Tibial nerve (tissue), 4 donors: Measurements from ENCODE around the gene SLC44A3. TPM values are rescaled to one million over a fixed set of nuclear protein-coding genes. Genes with fewer than 3 reads are reported as not detected.

Experiments
- DNase-seq, 2 donors: peaks; one replicate each; pipeline ENCODE4 v3.0.0-alpha.2; 2019; ENCODE audit warnings: low spot score in 2 of 2
- H3K27ac ChIP-seq, 4 donors: fragments of 200-600 bp; sonication (generic) in 3 of 4; one replicate each; pipeline ENCODE4 v1.5.1; 2017 to 2019; ENCODE audit warnings: mild to moderate bottlenecking in 1 of 4
- H3K27me3 ChIP-seq, 2 donors: fragments of 200-600 bp; sonication (generic) in 1 of 2; one replicate each; pipeline versions ENCODE4 v1.5.1 to v1.6.0; 2017 to 2019
- H3K36me3 ChIP-seq, 3 donors: fragments of 200-600 bp; sonication (generic); one replicate each; pipeline ENCODE4 v1.5.1; 2018 to 2019
- H3K4me1 ChIP-seq, 4 donors: fragments of 200-600 bp; sonication (generic) in 3 of 4; one replicate each; pipeline ENCODE4 v1.5.1; 2017 to 2019
- H3K4me3 ChIP-seq, 4 donors: fragments of 200-600 bp; sonication (generic) in 3 of 4; one replicate each; pipeline ENCODE4 v1.5.1; 2017 to 2019; ENCODE audit warnings: mild to moderate bottlenecking in 1 of 4, moderate library complexity in 1 of 4
- H3K9me3 ChIP-seq, 4 donors: fragments of 200-600 bp; sonication (generic) in 3 of 4; one replicate each; pipeline ENCODE4 v1.5.1; 2017 to 2019
- CTCF ChIP-seq, 5 experiments: fragments of 200-600 bp in 3 of 5; fragments of 450-650 bp in 2 of 5; sonication (generic) in 3 of 5; IDR thresholded peaks; one replicate each; pipeline ENCODE4 v1.5.1; 2016 to 2019; ENCODE audit warnings: antibody characterized with exemption in 5 of 5, mild to moderate bottlenecking in 3 of 5, moderate library complexity in 2 of 5
- EP300 ChIP-seq, 2 donors: sonication (generic); formaldehyde crosslinking; IDR thresholded peaks; one replicate each; pipeline ENCODE4 v1.6.1; 2017; ENCODE audit warnings: antibody characterized with exemption in 2 of 2, mild to moderate bottlenecking in 1 of 2
- POLR2A ChIP-seq, 2 donors: fragments of 450-650 bp; IDR thresholded peaks; one replicate each; pipeline ENCODE4 v1.6.1; 2017; ENCODE audit warnings: antibody characterized with exemption in 2 of 2, mild to moderate bottlenecking in 2 of 2, moderate library complexity in 2 of 2
- WGBS, 2 donors: methylation state at CpG; one replicate each; pipeline ENCODE4 v1.1.5; 2018; 5-methylcytosine and 5-hydroxymethylcytosine counted together
- total RNA-seq, 4 donors: library from RNA; depleted of rRNA; stranded (reverse); fragments of >200 nt; gene quantifications; one replicate each; pipeline ENCODE4 v1.1.0, GENCODE V29; 2016

The SLC44A3 gene
- total RNA-seq, 4 donors from 2014 or later: 1.6 to 8.1 (median 5.3) TPM

DNA sequence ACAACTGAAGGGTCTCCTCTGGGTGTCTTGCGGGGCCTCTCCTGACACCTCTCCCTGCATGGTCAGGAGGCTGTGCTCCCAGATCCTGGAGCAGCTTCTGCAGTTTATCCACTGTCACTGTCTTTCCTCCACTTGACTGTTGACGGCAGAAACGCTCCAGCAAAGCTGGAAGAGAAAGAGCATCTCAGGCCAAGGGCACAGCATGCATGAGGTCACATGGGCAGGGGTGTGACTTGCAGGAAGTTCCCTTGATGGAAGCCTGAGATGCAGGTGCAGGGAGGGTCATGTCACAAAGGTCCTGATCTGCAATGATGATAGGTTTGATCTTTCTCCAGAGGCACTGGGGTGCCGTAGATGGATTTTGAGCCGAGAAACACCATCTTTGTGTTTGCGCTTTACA lies 23.3 kb downstream of the SLC44A3 start:
- no peak for DNase-seq
- no peaks in the 10 kb centered on the region for H3K9me3 ChIP-seq
- WGBS, 2 donors: 82% methylated on average over 6 of the region's 6 CpGs
- no peaks in the 10 kb centered on the region for H3K4me1 ChIP-seq
- no peak for TF ChIP-seq EP300 (IDR thresholded peaks at IDR 0.05)
- no peak for TF ChIP-seq POLR2A (IDR thresholded peaks at IDR 0.05)
- no peak for TF ChIP-seq CTCF (IDR thresholded peaks at IDR 0.05)
- peaks cover 0 to 19% (median 0%) of the 10 kb centered on the region in 3 donors for H3K36me3 ChIP-seq
- H3K27me3 ChIP-seq: no peaks in the 10 kb centered on the region
- no peak overlapping the region for H3K27ac ChIP-seq
- no peak overlapping the region for H3K4me3 ChIP-seq

- WGBS, 2 donors: 67% methylated on average over 4 of the region's 4 CpGs
- no peaks in the 10 kb centered on the region for H3K4me1 ChIP-seq
These were observed 23.7 kb downstream of the SLC44A3 start for GRCh38 chr1:94843846-94844245.

DNA sequence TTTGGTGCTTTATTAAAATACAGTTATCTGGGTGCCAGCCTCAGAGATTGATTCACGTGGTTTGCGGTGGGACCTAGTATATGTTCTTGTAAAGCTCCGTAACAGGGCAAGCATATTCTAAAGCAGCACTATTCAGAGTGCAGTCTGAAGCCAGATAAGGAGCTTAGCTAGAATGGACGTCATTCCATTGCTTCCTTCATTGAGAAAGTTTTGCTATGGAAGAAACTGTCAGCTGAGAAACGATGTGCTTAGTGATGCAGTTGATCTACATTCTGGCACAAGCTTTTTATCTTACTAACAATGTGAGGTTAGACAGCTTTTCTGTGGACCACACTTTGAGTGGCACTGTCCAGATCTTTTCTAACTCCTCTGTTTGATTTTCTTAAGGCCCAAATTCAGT lies 26.2 kb downstream of the SLC44A3 start:
- no peak for DNase-seq
- H3K36me3 ChIP-seq: peaks cover 0 to 9% (median 0%) of the 10 kb centered on the region in 3 donors
- H3K4me1 ChIP-seq: no peaks in the 10 kb centered on the region
- H3K27me3 ChIP-seq: no peaks in the 10 kb centered on the region
- no peak for TF ChIP-seq EP300 (IDR thresholded peaks at IDR 0.05)
- no peak overlapping the region for H3K27ac ChIP-seq
- WGBS, 2 donors: 87 to 93% methylated on average over 5 of the region's 5 CpGs
- no peak overlapping the region for H3K4me3 ChIP-seq
- H3K9me3 ChIP-seq: no peaks in the 10 kb centered on the region

More at GRCh38 chr1:94843846-94844245, 23.7 kb downstream of the SLC44A3 start:
- Histone ChIP-seq H3K4me3 (no peak overlapping the region), H3K9me3 (no peaks in the 10 kb centered on the region), H3K27me3 (no peaks in the 10 kb centered on the region), H3K36me3 (peaks cover 0 to 19% (median 0%) of the 10 kb centered on the region in 3 donors), H3K27ac (no peak overlapping the region)
- no peak for DNase-seq
- no peak for TF ChIP-seq CTCF (IDR thresholded peaks at IDR 0.05)
- TF ChIP-seq POLR2A (IDR thresholded peaks at IDR 0.05): no peak
- TF ChIP-seq EP300 (IDR thresholded peaks at IDR 0.05): no peak

- peaks cover 0 to 3% (median 0%) of the 10 kb centered on the region in 3 donors for H3K36me3 ChIP-seq
- H3K27ac ChIP-seq: no peak overlapping the region
- no peak for DNase-seq
- 64 to 77% methylated on average over 1 of the region's 1 CpG for WGBS, 2 donors
- no peak for TF ChIP-seq CTCF (IDR thresholded peaks at IDR 0.05)
- TF ChIP-seq EP300 (IDR thresholded peaks at IDR 0.05): no peak
- no peak for TF ChIP-seq POLR2A (IDR thresholded peaks at IDR 0.05)
- H3K9me3 ChIP-seq: no peaks in the 10 kb centered on the region
- no peaks in the 10 kb centered on the region for H3K27me3 ChIP-seq
- H3K4me3 ChIP-seq: no peak overlapping the region
- H3K4me1 ChIP-seq: peaks cover 0 to 14% (median 3%) of the 10 kb centered on the region in 4 donors
These were observed 31.4 kb downstream of the SLC44A3 start for GRCh38 chr1:94851571-94851970.

DNA sequence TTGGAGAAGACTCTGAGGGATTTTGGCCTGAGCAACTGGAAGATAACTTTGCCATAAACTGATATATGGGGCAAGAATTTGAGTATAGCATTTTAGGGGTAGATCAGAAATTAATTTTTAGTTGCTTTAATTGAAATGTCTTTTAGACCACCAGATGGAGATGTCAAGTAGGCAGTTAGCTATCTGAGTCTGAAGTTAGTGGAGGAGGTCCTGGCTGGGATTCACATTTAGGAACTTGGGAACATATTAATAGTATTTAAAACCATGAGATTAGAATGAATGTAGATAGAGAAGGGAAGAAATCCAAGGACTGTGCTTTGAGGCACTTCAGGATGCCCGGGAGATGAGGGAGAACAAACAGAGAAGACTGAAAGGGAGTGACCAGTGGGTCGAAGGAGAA lies 32.6 kb downstream of the SLC44A3 start:
- H3K36me3 ChIP-seq: no peaks in the 10 kb centered on the region
- H3K9me3 ChIP-seq: no peaks in the 10 kb centered on the region
- H3K4me1 ChIP-seq: peaks cover 0 to 14% (median 3%) of the 10 kb centered on the region in 4 donors
- no peak for DNase-seq
- peak overlapping the region in 1 of 4 donors; percentile 34 for H3K27ac ChIP-seq
- H3K4me3 ChIP-seq: no peak overlapping the region
- H3K27me3 ChIP-seq: no peaks in the 10 kb centered on the region
- no peak for TF ChIP-seq POLR2A (IDR thresholded peaks at IDR 0.05)
- TF ChIP-seq EP300 (IDR thresholded peaks at IDR 0.05): no peak
- peak in 4 of 5 experiments; percentile 5 to 35 (median 22) for TF ChIP-seq CTCF (IDR thresholded peaks at IDR 0.05)
- 51 to 62% methylated on average over 2 of the region's 2 CpGs for WGBS, 2 donors
